CD14-positive monocyte (primary cell): ENCODE results near the gene HPDL. TPM values are rescaled to one million over a fixed set of nuclear protein-coding genes. Genes with fewer than 3 reads are reported as not detected.

Source experiments
- DNase-seq, 3 donors: peaks; one replicate each; pipeline ENCODE4 v3.0.0-alpha.2; 2011 to 2022
- H2AFZ ChIP-seq: 2 replicates; pipeline ENCODE4 v1.6.0; 2012; ENCODE audit warnings: mild to moderate bottlenecking, low read depth, low read length, inconsistent platforms; ENCODE audit not compliant: insufficient read depth, poor library complexity, severe bottlenecking
- H3K27ac ChIP-seq, 2 donors: 1 replicate in 1 of 2; 2 replicates in 1 of 2; pipeline ENCODE4 v1.5.1; 2012 to 2013; ENCODE audit warnings: low read length in 2 of 2, control low read depth in 1 of 2, inconsistent platforms in 1 of 2, low read depth in 1 of 2, mild to moderate bottlenecking in 1 of 2
- H3K27me3 ChIP-seq, 2 donors: one replicate each; pipeline versions ENCODE4 v1.6.0 to v1.6.1; 2011 to 2013; ENCODE audit warnings: low read length in 2 of 2; ENCODE audit not compliant: control insufficient read depth in 2 of 2, insufficient read depth in 2 of 2
- H3K36me3 ChIP-seq, 2 donors: replicated peaks in 1 of 2; 1 replicate in 1 of 2; 2 replicates in 1 of 2; pipeline versions ENCODE4 v1.5.1 to v1.6.1; 2012 to 2013; ENCODE audit warnings: low read length in 2 of 2, control low read depth in 1 of 2, inconsistent platforms in 1 of 2, mild to moderate bottlenecking in 1 of 2; ENCODE audit not compliant: insufficient read depth in 2 of 2, control insufficient read depth in 1 of 2
- H3K4me1 ChIP-seq, 2 donors: 1 replicate in 1 of 2; 2 replicates in 1 of 2; pipeline versions ENCODE4 v1.5.1 to v1.6.1; 2012 to 2013; ENCODE audit warnings: low read length in 2 of 2, control low read depth in 1 of 2, inconsistent platforms in 1 of 2, mild to moderate bottlenecking in 1 of 2, moderate library complexity in 1 of 2; ENCODE audit not compliant: insufficient read depth in 2 of 2, control insufficient read depth in 1 of 2
- H3K4me2 ChIP-seq: replicated peaks from 2 replicates; pipeline ENCODE3; 2012; ENCODE audit warnings: low read length, moderate library complexity, mild to moderate bottlenecking; ENCODE audit not compliant: poor library complexity, severe bottlenecking; ENCODE audit errors: extremely low read depth
- H3K4me3 ChIP-seq, 3 experiments: fragments of 200-600 bp in 1 of 3; sonication (generic) in 1 of 3; replicated peaks in 1 of 3; 1 replicate in 2 of 3; 2 replicates in 1 of 3; pipeline ENCODE4 v1.5.1; 2011 to 2013; ENCODE audit warnings: low read length in 3 of 3, mild to moderate bottlenecking in 3 of 3, control low read depth in 2 of 3, low read depth in 2 of 3, inconsistent platforms in 1 of 3, moderate library complexity in 1 of 3
- H3K79me2 ChIP-seq: 2 replicates; pipeline ENCODE4 v1.6.0; 2012; ENCODE audit warnings: mild to moderate bottlenecking, control low read depth, inconsistent platforms, low read length, moderate library complexity; ENCODE audit not compliant: insufficient read depth
- H3K9ac ChIP-seq: 2 replicates; pipeline ENCODE4 v1.6.0; 2017; ENCODE audit warnings: low read length, mild to moderate bottlenecking; ENCODE audit not compliant: insufficient read depth, poor library complexity, severe bottlenecking
- H3K9me3 ChIP-seq, 2 donors: replicated peaks in 1 of 2; 1 replicate in 1 of 2; 2 replicates in 1 of 2; pipeline versions ENCODE4 v1.5.1 to v1.6.1; 2012 to 2013; ENCODE audit warnings: low read length in 2 of 2, control low read depth in 1 of 2; ENCODE audit not compliant: control insufficient read depth in 1 of 2, insufficient read depth in 1 of 2
- H4K20me1 ChIP-seq: 2 replicates; pipeline ENCODE4 v1.6.0; 2012; ENCODE audit warnings: mild to moderate bottlenecking, low read length, control low read depth, moderate library complexity; ENCODE audit not compliant: insufficient read depth
- H3K27ac Mint-ChIP-seq, 7 donors: one replicate each; pipeline ENCODE4 v1.8.0; 2020; ENCODE audit warnings: mild to moderate bottlenecking in 7 of 7, mixed read lengths in 7 of 7, moderate library complexity in 6 of 7, inconsistent platforms in 2 of 7
- H3K27me3 Mint-ChIP-seq, 3 donors: one replicate each; pipeline ENCODE4 v1.8.0; 2021 to 2022; ENCODE audit warnings: low read depth in 3 of 3, mild to moderate bottlenecking in 3 of 3, mixed read lengths in 3 of 3, moderate library complexity in 3 of 3, inconsistent platforms in 1 of 3
- H3K36me3 Mint-ChIP-seq, 2 donors: one replicate each; pipeline ENCODE4 v1.8.0; 2020; ENCODE audit warnings: mixed read lengths in 2 of 2, inconsistent platforms in 1 of 2, mild to moderate bottlenecking in 1 of 2
- H3K4me1 Mint-ChIP-seq: one replicate; pipeline ENCODE4 v1.8.0; 2020; ENCODE audit warnings: mild to moderate bottlenecking, mixed read lengths
- H3K4me3 Mint-ChIP-seq, 2 donors: one replicate each; pipeline ENCODE4 v1.8.0; 2020; ENCODE audit warnings: mild to moderate bottlenecking in 2 of 2, mixed read lengths in 2 of 2, moderate library complexity in 1 of 2
- H3K9me3 Mint-ChIP-seq, 7 donors: one replicate each; pipeline ENCODE4 v1.8.0; 2020 to 2022; ENCODE audit warnings: mixed read lengths in 7 of 7, mild to moderate bottlenecking in 6 of 7, moderate library complexity in 6 of 7, inconsistent platforms in 2 of 7
- WGBS: methylation state at CpG from one replicate; pipeline ENCODE4 v1.1.5; 2013; ENCODE audit warnings: missing lambda C conversion rate; ENCODE audit not compliant: insufficient coverage; 5-methylcytosine and 5-hydroxymethylcytosine counted together
- intact Hi-C, 2 donors: fragments of 100-400 bp; cut with micrococcal nuclease; formaldehyde crosslinking; loops; one replicate each; pipeline versions ENCODE4 v1.15.0 to v1.15.1; 2023
- polyA plus RNA-seq, 3 donors: library from polyadenylated mRNA; depleted of rRNA in 1 of 3; unstranded in 2 of 3; stranded (reverse) in 1 of 3; fragments of 300-500 nt in 2 of 3; fragments of >200 nt in 1 of 3; fragmentation: Illumina TruSeq in 2 of 3; gene quantifications; 1 replicate in 2 of 3; 2 replicates in 1 of 3; pipeline ENCODE4 v1.2.3, GENCODE V29; 2012 to 2021
- TF ChIP-seq, protein P1 (sequence below): fragments of 200-600 bp; IDR thresholded peaks from one replicate; pipeline ENCODE4 v1.8.0; 2022; ENCODE audit warnings: antibody characterized with exemption, mild to moderate bottlenecking

The HPDL gene
- polyA plus RNA-seq, 3 donors: 0.17 TPM; not detected in 2

GRCh38 chr1:45339789-45340558 lies 13.3 kb downstream of the HPDL start, which contains the start of the genes MUTYH and TOE1:
Gene MUTYH, minus strand, starts transcription at chr1:45340440. Its CDS starts 5,935 bp downstream, at chr1:45334505.
Gene TOE1, plus strand, starts transcription at chr1:45340170. Its CDS starts 83 bp downstream, at chr1:45340253.
- intact Hi-C loops: loop anchor here in 1 of 2 donors (10.0 kb wide), 1 partner anchor 235 kb away; no protein-coding TSS in a partner anchor
- H3K4me1 ChIP-seq: peaks cover 34 to 36% of the 10 kb centered on the region in 2 donors
- H2AFZ ChIP-seq: peak within 1 kb of the TSS; percentile 89
- Mint-ChIP-seq H3K4me1 (peaks cover 39% of the 10 kb centered on the region), H3K4me3 (peak within 1 kb of the TSS; percentile 99 to 100), H3K27ac (peak within 1 kb of the TSS; percentile 94 to 99 (median 96)), H3K36me3 (peaks cover 36 to 40% of the 10 kb centered on the region in 2 donors), H3K27me3 (peaks cover 0 to 5% (median 0%) of the 10 kb centered on the region in 3 donors), H3K9me3 (no peaks in the 10 kb centered on the region)
- H3K9me3 ChIP-seq: no peaks in the 10 kb centered on the region
- TF ChIP-seq, protein P1, sequence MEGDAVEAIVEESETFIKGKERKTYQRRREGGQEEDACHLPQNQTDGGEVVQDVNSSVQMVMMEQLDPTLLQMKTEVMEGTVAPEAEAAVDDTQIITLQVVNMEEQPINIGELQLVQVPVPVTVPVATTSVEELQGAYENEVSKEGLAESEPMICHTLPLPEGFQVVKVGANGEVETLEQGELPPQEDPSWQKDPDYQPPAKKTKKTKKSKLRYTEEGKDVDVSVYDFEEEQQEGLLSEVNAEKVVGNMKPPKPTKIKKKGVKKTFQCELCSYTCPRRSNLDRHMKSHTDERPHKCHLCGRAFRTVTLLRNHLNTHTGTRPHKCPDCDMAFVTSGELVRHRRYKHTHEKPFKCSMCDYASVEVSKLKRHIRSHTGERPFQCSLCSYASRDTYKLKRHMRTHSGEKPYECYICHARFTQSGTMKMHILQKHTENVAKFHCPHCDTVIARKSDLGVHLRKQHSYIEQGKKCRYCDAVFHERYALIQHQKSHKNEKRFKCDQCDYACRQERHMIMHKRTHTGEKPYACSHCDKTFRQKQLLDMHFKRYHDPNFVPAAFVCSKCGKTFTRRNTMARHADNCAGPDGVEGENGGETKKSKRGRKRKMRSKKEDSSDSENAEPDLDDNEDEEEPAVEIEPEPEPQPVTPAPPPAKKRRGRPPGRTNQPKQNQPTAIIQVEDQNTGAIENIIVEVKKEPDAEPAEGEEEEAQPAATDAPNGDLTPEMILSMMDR: no peak
- peak within 1 kb of the TSS; percentile 91 for H3K9ac ChIP-seq
- peak; percentile 79 to 86 (median 79) for DNase-seq
- WGBS: under 1% methylated on average over 69 of the region's 70 CpGs
- H3K27ac ChIP-seq: peak within 1 kb of the TSS; percentile 94 to 99
- peaks cover 47% of the 10 kb centered on the region for H3K79me2 ChIP-seq
- peaks cover 15% of the 10 kb centered on the region for H4K20me1 ChIP-seq
- H3K4me2 ChIP-seq: peak within 1 kb of the TSS; percentile 81
- peak within 1 kb of the TSS; percentile 64 to 94 (median 85) for H3K4me3 ChIP-seq
- peaks cover 31 to 34% of the 10 kb centered on the region in 2 donors for H3K36me3 ChIP-seq
- no peaks in the 10 kb centered on the region for H3K27me3 ChIP-seq

DNA sequence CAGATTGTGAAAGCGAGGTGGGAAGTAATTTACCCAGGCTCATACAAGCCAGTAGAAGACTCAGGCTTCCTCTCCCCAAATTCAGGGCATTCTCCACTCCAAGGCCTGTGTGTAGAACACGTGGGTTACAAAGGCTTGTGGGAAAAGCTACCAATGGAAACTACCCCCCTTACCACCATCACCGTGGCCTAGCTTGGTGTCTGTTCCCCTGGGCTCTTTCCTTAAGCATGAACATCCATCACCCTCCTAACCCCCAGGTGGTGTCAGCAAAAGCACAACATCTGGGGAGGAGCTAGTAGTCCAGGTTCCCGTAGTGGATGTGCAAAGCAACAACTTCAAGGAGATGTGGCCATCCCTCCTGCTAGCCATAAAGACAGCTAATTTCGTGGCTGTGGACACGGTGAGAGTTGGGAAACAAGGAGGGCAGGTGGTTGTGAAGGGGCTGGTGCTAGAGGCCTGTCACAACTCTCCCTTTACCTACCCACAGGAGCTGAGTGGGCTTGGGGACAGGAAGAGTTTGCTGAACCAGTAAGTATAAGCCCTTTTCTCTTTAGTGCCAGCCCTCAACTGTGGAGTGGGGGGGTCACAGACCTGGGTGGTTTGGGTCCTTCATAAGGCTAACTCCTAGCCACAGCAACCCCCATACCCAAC lies 14.2 kb downstream of the HPDL start:
- Mint-ChIP-seq H3K4me1 (peaks cover 39% of the 10 kb centered on the region), H3K4me3 (peak overlapping the region; percentile 99 to 100), H3K27ac (peak overlapping the region in 6 of 7 donors; percentile 94 to 99 (median 96)), H3K36me3 (peaks cover 45 to 50% of the 10 kb centered on the region in 2 donors), H3K9me3 (no peaks in the 10 kb centered on the region), H3K27me3 (peaks cover 0 to 5% (median 1%) of the 10 kb centered on the region in 3 donors)
- H3K4me3 ChIP-seq: peak overlapping the region; percentile 64 to 94 (median 85)
- H4K20me1 ChIP-seq: peaks cover 15% of the 10 kb centered on the region
- no peak for DNase-seq
- intact Hi-C loops: loop anchor here in 1 of 2 donors (10.0 kb wide), 1 partner anchor 234 kb away; no protein-coding TSS in a partner anchor
- 20% methylated on average over 1 of the region's 6 CpGs for WGBS
- peak overlapping the region in 1 of 2 donors; percentile 94 for H3K27ac ChIP-seq
- peaks cover 40 to 43% of the 10 kb centered on the region in 2 donors for H3K36me3 ChIP-seq
- H3K4me2 ChIP-seq: peak overlapping the region; percentile 81
- no peak overlapping the region for H2AFZ ChIP-seq
- H3K4me1 ChIP-seq: peaks cover 34 to 36% of the 10 kb centered on the region in 2 donors
- H3K9me3 ChIP-seq: no peaks in the 10 kb centered on the region
- TF ChIP-seq, protein P1: no peak
- H3K9ac ChIP-seq: peak overlapping the region; percentile 91
- no peaks in the 10 kb centered on the region for H3K27me3 ChIP-seq
- H3K79me2 ChIP-seq: peaks cover 47% of the 10 kb centered on the region
